Subcutaneous adipose tissue (tissue), 4 donors: ENCODE results near the gene TCN1. TPM values are rescaled to one million over a fixed set of nuclear protein-coding genes. Genes with fewer than 3 reads are reported as not detected.

Experiments used
- total RNA-seq, 4 donors: library from RNA; depleted of rRNA; stranded (reverse); fragments of >200 nt; gene quantifications; one replicate each; pipeline ENCODE4 v1.1.0, GENCODE V29; 2016
- TF ChIP-seq, protein P1 (sequence below): fragments of 450-650 bp; IDR thresholded peaks from one replicate; pipeline ENCODE4 v1.5.1; 2016; ENCODE audit warnings: low read depth, mild to moderate bottlenecking, control low read depth, antibody characterized with exemption, moderate library complexity

The TCN1 gene
- total RNA-seq, 4 donors from 2014 or later = 0.34 to 0.98 TPM; not detected in 2

- TF ChIP-seq, protein P1, sequence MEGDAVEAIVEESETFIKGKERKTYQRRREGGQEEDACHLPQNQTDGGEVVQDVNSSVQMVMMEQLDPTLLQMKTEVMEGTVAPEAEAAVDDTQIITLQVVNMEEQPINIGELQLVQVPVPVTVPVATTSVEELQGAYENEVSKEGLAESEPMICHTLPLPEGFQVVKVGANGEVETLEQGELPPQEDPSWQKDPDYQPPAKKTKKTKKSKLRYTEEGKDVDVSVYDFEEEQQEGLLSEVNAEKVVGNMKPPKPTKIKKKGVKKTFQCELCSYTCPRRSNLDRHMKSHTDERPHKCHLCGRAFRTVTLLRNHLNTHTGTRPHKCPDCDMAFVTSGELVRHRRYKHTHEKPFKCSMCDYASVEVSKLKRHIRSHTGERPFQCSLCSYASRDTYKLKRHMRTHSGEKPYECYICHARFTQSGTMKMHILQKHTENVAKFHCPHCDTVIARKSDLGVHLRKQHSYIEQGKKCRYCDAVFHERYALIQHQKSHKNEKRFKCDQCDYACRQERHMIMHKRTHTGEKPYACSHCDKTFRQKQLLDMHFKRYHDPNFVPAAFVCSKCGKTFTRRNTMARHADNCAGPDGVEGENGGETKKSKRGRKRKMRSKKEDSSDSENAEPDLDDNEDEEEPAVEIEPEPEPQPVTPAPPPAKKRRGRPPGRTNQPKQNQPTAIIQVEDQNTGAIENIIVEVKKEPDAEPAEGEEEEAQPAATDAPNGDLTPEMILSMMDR = no peak
Measured at GRCh38 chr11:59839615-59840014, 26.7 kb downstream of the TCN1 start.

GRCh38 chr11:59833602-59834001, 32.7 kb downstream of the TCN1 start:
- TF ChIP-seq, protein P1 = no peak

GRCh38 chr11:59829358-59829757, 36.9 kb downstream of the TCN1 start:
- TF ChIP-seq, protein P1 = no peak

DNA sequence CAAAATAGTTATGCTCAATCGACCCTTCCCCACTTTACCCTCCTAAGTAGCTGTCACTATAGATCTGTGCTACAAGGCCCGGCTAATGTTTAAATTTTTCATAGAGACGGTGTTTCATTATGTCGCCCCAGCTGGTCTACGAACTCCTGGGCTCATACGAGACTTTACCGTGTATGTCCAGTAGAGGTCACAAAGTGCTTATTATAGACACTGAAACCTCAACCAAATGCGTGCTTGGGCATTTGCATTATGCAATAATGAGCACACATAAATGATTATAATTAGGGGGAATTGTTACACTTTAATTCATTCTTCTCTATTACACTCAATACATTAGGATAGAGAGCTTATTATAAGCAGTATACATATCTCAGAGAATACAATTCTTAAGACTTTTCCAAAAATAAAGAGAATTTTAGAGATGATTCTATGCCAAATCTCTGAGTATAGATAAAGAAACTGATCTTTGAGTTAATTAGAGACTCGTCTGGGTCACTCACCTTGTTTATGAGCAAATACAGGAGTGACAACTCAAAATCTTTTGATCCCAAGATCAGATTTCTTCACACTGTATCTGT, 43.2 kb downstream of the TCN1 start:
- TF ChIP-seq, protein P1 = no peak

DNA sequence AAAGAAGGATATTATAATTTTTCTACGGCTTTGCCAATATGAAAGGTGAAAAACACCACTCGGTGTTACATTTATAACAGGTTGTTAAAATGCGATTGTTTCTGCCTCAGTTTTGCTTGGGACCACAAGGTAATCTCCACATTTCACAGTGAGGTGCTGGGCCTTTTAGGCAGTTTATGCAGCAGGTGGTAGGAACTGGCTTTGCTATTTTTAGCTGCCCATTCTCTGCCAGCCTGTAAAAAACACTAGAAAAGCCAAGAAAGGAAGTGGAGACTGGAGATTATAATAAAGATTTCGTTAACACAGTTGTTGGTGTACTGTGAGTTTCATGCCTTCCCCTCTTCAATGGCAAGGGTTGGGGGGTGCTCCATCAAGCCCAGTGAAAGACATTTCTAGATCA, 47.7 kb downstream of the TCN1 start:
- TF ChIP-seq, protein P1 = no peak

DNA sequence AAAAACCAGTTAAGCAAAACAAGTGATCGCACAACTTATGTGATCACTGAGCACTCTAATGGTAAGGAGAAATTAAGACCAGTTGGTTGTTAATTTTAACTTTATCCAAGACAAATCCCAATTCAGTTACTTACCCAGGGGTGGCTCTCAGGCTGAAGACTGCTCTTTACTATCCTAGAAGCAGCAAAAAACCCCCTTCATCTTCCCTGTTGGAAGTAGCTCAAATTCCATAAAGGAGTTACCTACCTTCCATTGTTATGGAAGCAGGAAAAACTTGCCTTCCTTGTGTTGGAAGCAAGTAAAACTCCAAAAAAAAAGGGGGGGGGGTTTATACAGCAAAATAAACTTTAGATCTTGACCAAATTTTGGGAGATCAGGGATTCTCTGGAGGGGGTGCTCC, 50.5 kb downstream of the TCN1 start:
- TF ChIP-seq, protein P1 = no peak

DNA sequence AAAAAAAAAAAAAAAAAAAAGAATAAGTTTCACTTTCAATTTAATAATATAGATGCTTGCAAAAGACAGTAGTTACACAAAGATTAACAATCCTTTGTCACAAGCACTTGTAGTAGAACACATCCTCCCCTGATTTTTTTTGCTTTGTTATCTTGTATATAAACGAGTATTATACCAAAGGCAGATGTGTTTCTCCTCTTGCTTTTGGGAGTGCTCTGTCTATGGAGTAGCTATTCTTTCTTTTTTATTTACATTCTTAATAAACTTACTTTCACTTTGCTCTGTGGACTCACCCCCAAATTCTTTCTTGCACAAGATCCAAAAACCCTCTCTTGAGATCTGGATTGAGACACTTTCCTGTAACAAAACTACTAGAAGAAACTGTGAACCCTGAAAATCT, 52.3 kb downstream of the TCN1 start:
- TF ChIP-seq, protein P1 = no peak
